Measurements from ENCODE around the gene POLG.
"Not testable (repeated sequence)": the region's sequence is repeated elsewhere in the genome, so short reads cannot be mapped to it uniquely, and the experiment has no call there.

The POLG gene

GRCh38 chr15:89278307-89278706, 56.3 kb downstream of the POLG start:
- H3K4me3 ChIP-seq (ENCODE audit: low read depth, low read length): no peak overlapping the region
- no peaks in the 10 kb centered on the region for H3K79me2 ChIP-seq
- no peaks in the 10 kb centered on the region for H3K9me3 ChIP-seq (ENCODE audit: control insufficient read depth, low read length)
- H3K9ac ChIP-seq: no peak overlapping the region
- H2AFZ ChIP-seq: no peak overlapping the region
- H3K27ac ChIP-seq: no peak overlapping the region
- H3K4me2 ChIP-seq (ENCODE audit: low read length): no peak overlapping the region
- no peaks in the 10 kb centered on the region for H3K4me1 ChIP-seq
- H3K36me3 ChIP-seq (ENCODE audit: control insufficient read depth, insufficient read depth, low read length): no peaks in the 10 kb centered on the region
- H3K27me3 ChIP-seq (ENCODE audit: control insufficient read depth, insufficient read depth, low read length): no peaks in the 10 kb centered on the region
- no peak for TF ChIP-seq CTCF (IDR thresholded peaks at IDR 0.05)

- not testable (repeated sequence) for H3K27me3 ChIP-seq (ENCODE audit: control insufficient read depth, insufficient read depth, low read length); H3K4me1 ChIP-seq; H3K4me3 ChIP-seq (ENCODE audit: low read depth, low read length); H3K79me2 ChIP-seq; H3K9ac ChIP-seq; H3K4me2 ChIP-seq (ENCODE audit: low read length); H3K9me3 ChIP-seq (ENCODE audit: control insufficient read depth, low read length); H3K27ac ChIP-seq; H3K36me3 ChIP-seq (ENCODE audit: control insufficient read depth, insufficient read depth, low read length); H2AFZ ChIP-seq
Measured at GRCh38 chr15:89277281-89277680, 57.3 kb downstream of the POLG start.

Measured in parathyroid adenoma (tissue), 2 donors.